ENCODE measurements around the gene JHY. TPM values are rescaled to one million over a fixed set of nuclear protein-coding genes. Genes with fewer than 3 reads are reported as not detected.

Gene JHY
- total and polyA plus RNA-seq, 2 donors (not counting 1 experiment from before 2014, with no cell fraction given): 2.3 to 5.1 TPM

- H3K4me1 Mint-ChIP-seq: no peaks in the 10 kb centered on the region
- DNase-seq: no peak
- Histone ChIP-seq H3K4me3 (ENCODE audit: control extremely low read depth in 1 of 5, extremely low read depth in 1 of 5, insufficient read depth in 1 of 5, low read depth in 2 of 5, low read length in 4 of 5) (no peak overlapping the region), H3K36me3 (replicated peaks in 1 of 2; ENCODE audit: control extremely low read depth in 1 of 2, control insufficient read depth in 1 of 2, extremely low read depth in 1 of 2, insufficient read depth in 2 of 2, low read length in 1 of 2) (no peaks in the 10 kb centered on the region), H3K27me3 (replicated peaks in 1 of 4; ENCODE audit: control extremely low read depth in 1 of 4, control insufficient read depth in 3 of 4, insufficient read depth in 4 of 4, low read length in 3 of 4) (no peaks in the 10 kb centered on the region), H3K9me3 (ENCODE audit: control extremely low read depth in 1 of 3, control insufficient read depth in 2 of 3, insufficient read depth in 1 of 3, low read length in 2 of 3) (no peaks in the 10 kb centered on the region), H3K79me2 (ENCODE audit: control insufficient read depth, insufficient read depth, low read length) (no peaks in the 10 kb centered on the region), H3K4me2 (replicated peaks; ENCODE audit: low read depth, low read length, poor library complexity, severe bottlenecking) (no peak overlapping the region), H3K4me1 (ENCODE audit: control insufficient read depth in 2 of 2, insufficient read depth in 2 of 2, low read length in 2 of 2) (no peaks in the 10 kb centered on the region), H4K20me1 (ENCODE audit: control insufficient read depth, insufficient read depth, low read length, poor library complexity, severe bottlenecking) (no peaks in the 10 kb centered on the region), H2AFZ (ENCODE audit: insufficient read depth, low read depth, low read length, poor library complexity, severe bottlenecking) (no peak overlapping the region), H3K9ac (ENCODE audit: low read length) (no peak overlapping the region), H3K27ac (ENCODE audit: low read length in 2 of 2) (no peak overlapping the region)
- H3K27me3 Mint-ChIP-seq: peaks cover 6% of the 10 kb centered on the region
- TF ChIP-seq CTCF (IDR thresholded peaks at IDR 0.05) (no peak), EZH2 (IDR thresholded peaks at IDR 0.05; ENCODE audit: borderline replicate concordance, insufficient read depth, low read depth, low read length, poor library complexity, severe bottlenecking) (no peak)
- ChIA-PET CTCF (no interaction called here), POLR2A (no interaction called here)
- no peak for ATAC-seq (ENCODE audit: low read depth)
- WGBS (ENCODE audit: insufficient coverage): 79% methylated on average over 5 of the region's 6 CpGs
- intact Hi-C loops (cut with micrococcal nuclease): no loop called here
- no peak overlapping the region for H3K4me3 Mint-ChIP-seq
- no peaks in the 10 kb centered on the region for H3K9me3 Mint-ChIP-seq (ENCODE audit: insufficient read depth)
- H3K27ac Mint-ChIP-seq: no peak overlapping the region
Observed at GRCh38 chr11:122931510-122931909, 49.0 kb downstream of the JHY start.

GRCh38 chr11:122933416-122933815 is 50.9 kb downstream of the JHY start:
- H3K9me3 Mint-ChIP-seq (ENCODE audit: insufficient read depth): no peaks in the 10 kb centered on the region
- Histone ChIP-seq H3K27me3 (replicated peaks in 1 of 4; ENCODE audit: control extremely low read depth in 1 of 4, control insufficient read depth in 3 of 4, insufficient read depth in 4 of 4, low read length in 3 of 4) (no peaks in the 10 kb centered on the region), H3K9me3 (ENCODE audit: control extremely low read depth in 1 of 3, control insufficient read depth in 2 of 3, insufficient read depth in 1 of 3, low read length in 2 of 3) (no peaks in the 10 kb centered on the region), H3K4me2 (replicated peaks; ENCODE audit: low read depth, low read length, poor library complexity, severe bottlenecking) (no peak overlapping the region), H3K27ac (ENCODE audit: low read length in 2 of 2) (no peak overlapping the region), H3K36me3 (replicated peaks in 1 of 2; ENCODE audit: control extremely low read depth in 1 of 2, control insufficient read depth in 1 of 2, extremely low read depth in 1 of 2, insufficient read depth in 2 of 2, low read length in 1 of 2) (no peaks in the 10 kb centered on the region), H2AFZ (ENCODE audit: insufficient read depth, low read depth, low read length, poor library complexity, severe bottlenecking) (no peak overlapping the region), H3K4me1 (ENCODE audit: control insufficient read depth in 2 of 2, insufficient read depth in 2 of 2, low read length in 2 of 2) (no peaks in the 10 kb centered on the region), H3K79me2 (ENCODE audit: control insufficient read depth, insufficient read depth, low read length) (no peaks in the 10 kb centered on the region), H3K9ac (ENCODE audit: low read length) (no peak overlapping the region), H3K4me3 (ENCODE audit: control extremely low read depth in 1 of 5, extremely low read depth in 1 of 5, insufficient read depth in 1 of 5, low read depth in 2 of 5, low read length in 4 of 5) (no peak overlapping the region), H4K20me1 (ENCODE audit: control insufficient read depth, insufficient read depth, low read length, poor library complexity, severe bottlenecking) (no peaks in the 10 kb centered on the region)
- no peak for TF ChIP-seq EZH2 (IDR thresholded peaks at IDR 0.05; ENCODE audit: borderline replicate concordance, insufficient read depth, low read depth, low read length, poor library complexity, severe bottlenecking)
- TF ChIP-seq CTCF (IDR thresholded peaks at IDR 0.05): no peak
- no peak for ATAC-seq (ENCODE audit: low read depth)
- no peak for DNase-seq
- intact Hi-C loops (cut with micrococcal nuclease): no loop called here
- no peak overlapping the region for H3K27ac Mint-ChIP-seq
- peaks cover 6% of the 10 kb centered on the region for H3K27me3 Mint-ChIP-seq
- no peaks in the 10 kb centered on the region for H3K4me1 Mint-ChIP-seq
- CTCF ChIA-PET: interaction anchor here (0.7 kb wide), 1 partner anchor 138 kb away, joined by 5 read pairs; no protein-coding TSS in a partner anchor
- H3K4me3 Mint-ChIP-seq: no peak overlapping the region
- POLR2A ChIA-PET: no interaction called here
- WGBS (ENCODE audit: insufficient coverage): no CpG with 5 or more reads among the region's 2 CpGs

Measured in B cell (primary cell).